CD4-positive, alpha-beta T cell treated with Interleukin-15 for 4 hours (primary cell): ENCODE results near the gene CRAT.

Experiments
- DNase-seq: peaks from one replicate; pipeline ENCODE4 v3.0.0-alpha.2; 2020; ENCODE audit warnings: low spot score

CRAT gene

DNA sequence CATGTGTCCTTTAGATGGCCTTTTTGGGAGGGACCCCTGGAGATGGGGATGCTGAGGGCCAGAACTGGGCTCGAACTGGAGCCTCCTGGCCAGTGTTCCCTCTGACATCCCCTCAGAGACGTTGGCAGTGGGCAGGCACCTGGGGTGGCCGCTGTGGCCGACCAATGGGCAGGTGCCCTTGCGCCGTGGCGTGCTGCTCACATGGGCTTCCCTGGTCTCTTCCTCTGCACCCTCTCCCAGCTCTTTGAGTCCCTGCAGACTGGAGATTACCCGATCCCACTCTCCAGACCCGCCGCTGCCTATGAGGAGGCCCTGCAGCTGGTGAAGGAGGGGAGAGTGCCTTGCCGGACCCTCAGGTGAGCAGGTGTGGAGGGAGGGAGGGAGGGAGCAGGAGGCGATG lies 49.6 kb downstream of the CRAT start:
- no peak for DNase-seq

DNA sequence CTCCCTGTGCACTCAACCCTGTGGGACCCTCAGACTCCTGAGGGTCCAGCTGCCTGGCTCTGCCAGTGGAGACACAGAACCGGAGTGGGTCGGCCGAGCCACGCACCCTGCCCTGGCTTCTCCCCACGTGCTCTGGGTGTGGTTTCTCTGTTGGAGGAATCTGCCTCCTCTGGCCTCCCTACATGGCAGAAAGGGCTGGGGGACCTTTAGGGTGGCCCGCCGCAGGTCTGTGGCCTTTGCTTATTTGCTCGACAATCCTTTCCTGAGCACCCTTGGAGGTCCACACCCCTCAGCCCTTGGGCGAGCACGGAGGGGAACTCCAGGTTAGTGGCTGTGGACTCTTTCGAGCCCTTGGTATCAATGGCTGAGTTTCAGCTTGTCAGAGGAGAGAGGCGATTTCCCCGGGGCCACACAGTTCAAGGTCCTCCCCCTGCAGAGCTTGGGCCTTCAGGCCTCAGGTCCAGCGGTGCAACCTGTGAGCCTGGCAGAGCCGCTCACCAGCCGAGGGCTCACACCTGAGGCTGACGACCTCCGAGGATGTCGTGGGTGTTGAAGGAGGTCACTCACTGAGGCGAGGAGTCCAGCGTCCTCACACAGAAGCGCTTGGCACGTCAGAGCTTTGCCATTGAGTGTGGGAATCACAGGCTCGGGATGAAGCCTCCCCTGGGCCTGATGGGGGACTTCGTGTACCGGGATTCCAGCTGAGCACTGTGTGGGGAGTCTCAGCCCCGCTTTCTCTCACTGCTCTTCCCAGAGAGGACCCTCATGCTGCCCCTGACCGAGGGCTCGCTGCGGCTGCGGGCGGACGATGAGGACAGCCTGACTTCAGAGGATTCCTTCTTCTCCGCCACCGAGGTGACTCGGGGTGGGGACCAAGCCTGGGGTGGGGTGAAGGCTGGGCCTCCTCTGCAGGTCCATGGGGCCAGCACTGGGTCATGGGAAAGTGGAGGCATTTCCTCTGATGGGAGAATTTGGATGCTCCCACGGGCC lies 50.5 kb downstream of the CRAT start:
- no peak for DNase-seq

DNA sequence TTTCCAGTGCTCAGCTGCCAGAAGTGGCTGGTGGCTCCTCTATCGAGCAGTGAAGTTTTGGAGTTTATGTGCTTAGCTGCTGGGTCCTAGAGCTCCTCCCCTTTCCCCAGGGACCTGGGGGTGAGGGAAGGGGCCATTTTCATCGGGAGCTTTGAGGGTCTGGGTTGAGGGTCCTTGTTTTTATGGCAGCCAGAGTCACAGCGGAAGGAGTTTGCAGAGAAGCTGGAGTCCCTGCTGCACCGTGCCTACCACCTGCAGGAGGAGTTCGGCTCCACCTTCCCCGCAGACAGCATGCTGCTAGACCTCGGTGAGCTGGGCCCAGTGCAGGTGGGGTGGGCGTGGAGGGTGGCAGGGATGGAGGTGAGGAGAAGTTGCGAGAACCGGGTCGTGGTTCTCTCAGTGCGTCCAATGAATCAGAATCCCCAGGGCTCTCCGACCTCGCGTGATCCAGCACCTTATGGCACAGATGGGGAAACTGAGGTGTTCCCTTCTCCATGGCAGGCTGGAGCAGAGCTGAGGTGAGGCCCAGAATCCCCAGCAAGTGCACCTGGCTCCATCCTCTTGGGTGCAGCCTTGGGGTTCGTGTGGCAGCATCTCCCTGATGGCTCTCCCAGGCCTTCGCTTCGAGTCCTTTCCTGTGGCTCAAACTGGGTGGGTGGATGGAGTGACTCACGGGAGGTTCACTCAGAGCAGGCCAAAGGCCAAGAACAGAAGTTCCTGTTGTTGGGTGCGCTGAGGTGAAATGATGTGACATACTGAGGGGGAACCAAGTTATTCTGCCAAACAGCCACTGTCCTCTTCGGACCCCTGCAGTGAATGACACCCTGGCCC lies 51.4 kb downstream of the CRAT start:
- no peak for DNase-seq

DNA sequence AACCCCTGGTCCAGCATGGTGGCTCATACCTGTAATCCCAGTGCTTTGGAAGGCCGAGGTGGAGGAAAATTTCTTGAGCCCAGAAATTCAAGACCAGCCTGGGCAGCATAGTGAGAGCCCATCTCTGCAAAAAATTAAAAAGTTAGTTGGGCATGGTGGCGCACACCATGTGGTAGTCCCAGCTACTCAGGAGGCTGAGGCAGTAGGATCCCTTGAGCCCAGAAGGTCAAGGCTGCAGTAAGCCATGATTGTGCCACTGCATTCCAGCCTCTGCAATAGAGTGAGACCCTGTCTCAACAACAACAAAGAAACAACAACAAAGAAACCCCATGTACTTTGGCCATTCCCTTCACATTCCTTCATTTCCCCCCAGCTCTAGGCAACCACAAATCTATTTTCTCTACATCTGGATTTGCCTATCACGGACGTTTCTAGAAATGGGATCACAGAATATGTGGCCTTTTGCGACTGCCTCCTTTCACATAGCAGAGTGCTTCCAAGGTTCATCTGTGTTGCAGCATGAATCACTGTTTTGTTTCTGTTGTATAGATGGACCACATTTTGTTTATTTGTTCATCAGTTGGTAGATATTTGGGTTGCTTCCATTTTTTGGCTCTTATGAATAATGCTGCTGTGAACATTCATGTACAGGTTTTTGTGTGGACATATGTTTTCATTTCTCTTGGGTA lies 56.3 kb downstream of the CRAT start:
- DNase-seq = no peak

DNA sequence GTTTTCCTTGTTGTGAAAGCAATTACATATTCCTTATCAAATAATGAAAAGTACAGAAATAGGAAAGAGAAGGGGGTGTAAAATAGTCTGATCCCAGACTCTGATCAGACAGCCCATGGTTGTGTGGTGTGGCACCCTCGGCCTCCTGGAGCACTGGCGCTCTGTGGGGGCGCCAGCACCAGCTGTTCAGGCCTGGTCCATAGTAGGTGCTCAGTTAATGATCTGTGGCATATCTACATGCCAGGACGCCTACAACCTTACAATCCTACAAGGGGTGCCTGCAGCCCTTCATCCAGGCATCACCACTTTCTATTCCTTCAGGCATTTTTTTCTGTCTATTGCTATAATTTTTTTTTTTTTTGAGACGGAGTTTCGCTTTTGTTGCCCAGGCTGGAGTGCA lies 57.6 kb downstream of the CRAT start:
- DNase-seq = no peak

DNA sequence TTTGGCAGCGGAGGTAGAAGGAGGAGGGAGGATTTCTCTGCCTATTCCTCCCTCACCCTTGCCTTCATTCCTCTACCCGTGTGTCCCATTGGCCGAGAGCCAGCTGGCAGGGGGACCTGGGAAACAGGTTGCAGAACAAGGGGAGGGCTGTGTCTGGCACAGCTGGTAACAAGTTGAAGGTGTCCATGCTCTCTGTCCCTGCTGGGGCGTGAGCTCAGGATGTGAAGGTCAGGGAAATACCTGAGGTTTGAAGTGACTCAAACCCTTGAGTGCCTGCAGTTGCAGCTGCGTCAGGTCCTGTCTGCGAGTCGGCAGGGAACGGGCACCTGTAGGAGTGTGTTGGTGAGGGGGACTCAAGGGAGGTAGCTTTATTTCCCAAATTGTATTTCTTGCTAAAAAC lies 58.0 kb downstream of the CRAT start:
- no peak for DNase-seq
